Measurements from ENCODE around the gene CUBN.
A peak's percentile ranks its signal among the peaks of the same experiment; 100 is the strongest.

Gene CUBN

GRCh38 chr10:16788125-16788524, 341.5 kb downstream of the CUBN start:
- DNase-seq (ENCODE audit: low read depth in 2 of 2): no peak
- no peak overlapping the region for H3K4me3 ChIP-seq (replicated peaks in 1 of 2; ENCODE audit: low read depth in 2 of 2, low read length in 2 of 2)
- TF ChIP-seq CTCF (IDR thresholded peaks at IDR 0.05; ENCODE audit: low read depth, low read length): no peak

DNA sequence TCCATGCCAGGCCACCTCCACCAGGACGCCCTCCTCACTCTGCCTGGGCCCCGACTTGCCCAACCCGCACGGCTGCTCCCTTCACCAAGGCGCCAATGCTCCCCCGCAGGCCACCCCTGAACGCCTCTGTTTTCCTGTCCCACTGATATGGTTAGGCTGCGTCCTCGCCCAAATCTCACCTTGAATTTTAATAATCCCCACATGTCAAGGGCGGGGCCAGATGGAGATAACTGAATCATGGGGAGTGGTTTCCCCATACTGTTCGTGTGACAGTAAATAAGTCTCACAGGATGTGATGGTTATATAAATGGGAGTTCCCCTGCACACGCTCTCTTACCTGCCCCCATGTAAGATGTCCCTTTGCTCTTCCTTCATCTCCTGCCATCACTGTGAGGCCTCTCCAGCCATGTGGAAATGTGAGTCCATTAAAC, 342.2 kb downstream of the CUBN start:
- no peak for TF ChIP-seq CTCF (IDR thresholded peaks at IDR 0.05; ENCODE audit: low read depth, low read length)
- no peak for DNase-seq (ENCODE audit: low read depth in 2 of 2)
- H3K4me3 ChIP-seq (replicated peaks in 1 of 2; ENCODE audit: low read depth in 2 of 2, low read length in 2 of 2): no peak overlapping the region

DNA sequence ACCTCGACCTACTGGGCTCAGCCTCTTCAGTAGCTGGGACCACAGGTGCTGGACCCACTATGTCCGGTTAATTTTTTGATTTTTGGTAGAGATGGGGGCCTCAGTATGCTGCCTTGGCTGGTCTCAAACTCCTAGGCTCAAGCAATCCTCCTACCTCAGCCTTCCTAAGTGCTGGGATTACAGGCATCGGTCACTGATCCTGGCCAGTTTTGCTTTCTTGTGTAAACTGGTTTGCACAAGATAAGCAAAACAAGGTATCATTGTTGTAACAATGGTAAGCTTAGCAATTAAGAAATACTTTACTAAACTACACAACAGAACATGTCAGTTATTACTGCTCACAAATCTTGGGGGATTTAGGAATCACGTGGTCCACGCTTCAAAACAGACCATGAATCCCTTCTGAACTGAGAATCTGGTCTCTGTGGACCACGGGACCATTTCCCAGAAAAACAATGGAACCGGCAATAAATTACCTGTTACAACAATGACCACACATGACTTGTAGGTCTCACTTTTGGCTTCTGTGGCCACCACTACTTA, 349.2 kb downstream of the CUBN start:
- TF ChIP-seq CTCF (IDR thresholded peaks at IDR 0.05; ENCODE audit: low read depth, low read length): no peak
- no peak overlapping the region for H3K4me3 ChIP-seq (replicated peaks in 1 of 2; ENCODE audit: low read depth in 2 of 2, low read length in 2 of 2)
- no peak for DNase-seq (ENCODE audit: low read depth in 2 of 2)

DNA sequence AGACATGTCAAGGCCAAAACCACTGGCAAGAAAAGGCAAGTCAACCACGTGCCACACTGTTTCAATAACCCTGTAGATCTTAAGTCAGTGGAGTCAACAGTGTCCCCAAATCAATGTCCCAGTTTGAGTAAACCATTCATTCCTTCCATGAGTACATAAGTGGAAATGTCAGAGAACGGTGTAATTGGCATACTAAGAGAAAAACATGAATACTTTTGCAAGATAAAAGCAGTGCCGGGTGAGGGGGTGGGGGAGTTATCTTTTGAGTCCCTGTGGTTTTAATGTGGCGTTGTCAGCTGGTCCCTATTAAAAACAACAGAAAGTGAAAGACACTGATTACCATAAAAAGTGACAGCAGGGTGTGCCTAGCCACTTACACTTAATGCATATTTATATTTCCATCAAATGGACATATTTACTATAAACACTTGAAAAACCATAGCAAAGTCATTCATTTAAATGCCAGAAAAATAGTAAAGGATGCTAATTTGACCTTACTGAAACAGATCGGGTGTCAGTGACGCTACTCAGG, 350.2 kb downstream of the CUBN start:
- no peak for TF ChIP-seq CTCF (IDR thresholded peaks at IDR 0.05; ENCODE audit: low read depth, low read length)
- peak in 1 of 2 donors; percentile 3 for DNase-seq (ENCODE audit: low read depth in 2 of 2)
- H3K4me3 ChIP-seq (replicated peaks in 1 of 2; ENCODE audit: low read depth in 2 of 2, low read length in 2 of 2): no peak overlapping the region

GRCh38 chr10:16777473-16778370, 351.9 kb downstream of the CUBN start:
- peak; percentile 77 to 78 for DNase-seq (ENCODE audit: low read depth in 2 of 2)
- H3K4me3 ChIP-seq (replicated peaks in 1 of 2; ENCODE audit: low read depth in 2 of 2, low read length in 2 of 2): peak overlapping the region in 1 of 2 donors; percentile 32
- peak; percentile 52 for TF ChIP-seq CTCF (IDR thresholded peaks at IDR 0.05; ENCODE audit: low read depth, low read length)

- peak; percentile 56 for DNase-seq (ENCODE audit: low read depth in 2 of 2)
- no peak for TF ChIP-seq CTCF (IDR thresholded peaks at IDR 0.05; ENCODE audit: low read depth, low read length)
- H3K4me3 ChIP-seq (replicated peaks in 1 of 2; ENCODE audit: low read depth in 2 of 2, low read length in 2 of 2): no peak overlapping the region
Observed at GRCh38 chr10:16776896-16777295, 352.7 kb downstream of the CUBN start.
